HFFc6 (cell line): Measurements from ENCODE around the gene ASGR1. TPM values are rescaled to one million over a fixed set of nuclear protein-coding genes. Genes with fewer than 3 reads are reported as not detected.

ENCODE experiments used
- DNase-seq: peaks from one replicate; pipeline ENCODE4 v3.0.0-alpha.2; 2018
- H3K27ac Mint-ChIP-seq: 2 replicates; pipeline ENCODE4 v1.8.0; 2020; ENCODE audit warnings: mild to moderate bottlenecking, mixed read lengths
- H3K27me3 Mint-ChIP-seq: 2 replicates; pipeline ENCODE4 v1.8.0; 2021; ENCODE audit warnings: mild to moderate bottlenecking, moderate library complexity, mixed read lengths; ENCODE audit not compliant: insufficient read depth
- H3K36me3 Mint-ChIP-seq: 2 replicates; pipeline ENCODE4 v1.8.0; 2021; ENCODE audit warnings: low read depth, mixed read lengths
- H3K4me1 Mint-ChIP-seq: 2 replicates; pipeline ENCODE4 v1.8.0; 2020; ENCODE audit warnings: low read depth, mixed read lengths
- H3K4me3 Mint-ChIP-seq: 2 replicates; pipeline ENCODE4 v1.8.0; 2020; ENCODE audit warnings: mild to moderate bottlenecking, moderate library complexity, mixed read lengths
- H3K9me3 Mint-ChIP-seq: 2 replicates; pipeline ENCODE4 v1.8.0; 2020; ENCODE audit warnings: mild to moderate bottlenecking, mixed read lengths
- CTCF ChIP-seq: fragments of 200-600 bp; sonication (generic); IDR thresholded peaks from 2 replicates; pipeline ENCODE4 v1.5.0; 2021; ENCODE audit warnings: antibody characterized with exemption, mild to moderate bottlenecking
- total RNA-seq, 6 experiments: library from RNA; stranded (reverse); fragmentation: NEBNext Ultra II Directional; extraction: Animal tissue kit (Norgen Biotek cat#: 25700); gene quantifications; 2 replicates in 1 of 6; 3 replicates in 5 of 6; pipeline ENCODE4 v1.2.3, GENCODE V29; 2021

The ASGR1 gene
- total RNA-seq, 6 experiments from 2014 or later = 0.71 to 1.4 (median 0.83) TPM

- peaks cover 83% of the 10 kb centered on the region for H3K4me1 Mint-ChIP-seq
- peak overlapping the region; percentile 88 for H3K4me3 Mint-ChIP-seq
- H3K27me3 Mint-ChIP-seq = peaks cover 33% of the 10 kb centered on the region
- H3K27ac Mint-ChIP-seq = peak overlapping the region; percentile 92
- no peak for TF ChIP-seq CTCF
- H3K9me3 Mint-ChIP-seq = no peaks in the 10 kb centered on the region
- peaks cover 22% of the 10 kb centered on the region for H3K36me3 Mint-ChIP-seq
- no peak for DNase-seq
Observed at GRCh38 chr17:7218166-7218565, 39.0 kb upstream of the ASGR1 start.

GRCh38 chr17:7217113-7217987 is 38.2 kb upstream of the ASGR1 start:
- Mint-ChIP-seq H3K36me3 (peaks cover 23% of the 10 kb centered on the region), H3K9me3 (no peaks in the 10 kb centered on the region), H3K4me3 (peak overlapping the region; percentile 88), H3K4me1 (peaks cover 84% of the 10 kb centered on the region), H3K27ac (peak overlapping the region; percentile 96), H3K27me3 (peaks cover 33% of the 10 kb centered on the region)
- no peak for TF ChIP-seq CTCF
- no peak for DNase-seq

GRCh38 chr17:7216242-7217112 is 37.3 kb upstream of the ASGR1 start:
- Mint-ChIP-seq H3K27me3 (peaks cover 24% of the 10 kb centered on the region), H3K9me3 (no peaks in the 10 kb centered on the region), H3K4me1 (peaks cover 83% of the 10 kb centered on the region), H3K4me3 (peak overlapping the region; percentile 88), H3K36me3 (peaks cover 21% of the 10 kb centered on the region), H3K27ac (peak overlapping the region; percentile 96)
- TF ChIP-seq CTCF = no peak; the same call in 1 of the 2 replicates
- no peak for DNase-seq

GRCh38 chr17:7215652-7216180 is 36.5 kb upstream of the ASGR1 start:
- Mint-ChIP-seq H3K4me3 (peak overlapping the region; percentile 88), H3K4me1 (peaks cover 75% of the 10 kb centered on the region), H3K9me3 (no peaks in the 10 kb centered on the region), H3K27ac (peak overlapping the region; percentile 96), H3K27me3 (peaks cover 22% of the 10 kb centered on the region), H3K36me3 (peaks cover 13% of the 10 kb centered on the region)
- DNase-seq = no peak
- no peak for TF ChIP-seq CTCF

DNA sequence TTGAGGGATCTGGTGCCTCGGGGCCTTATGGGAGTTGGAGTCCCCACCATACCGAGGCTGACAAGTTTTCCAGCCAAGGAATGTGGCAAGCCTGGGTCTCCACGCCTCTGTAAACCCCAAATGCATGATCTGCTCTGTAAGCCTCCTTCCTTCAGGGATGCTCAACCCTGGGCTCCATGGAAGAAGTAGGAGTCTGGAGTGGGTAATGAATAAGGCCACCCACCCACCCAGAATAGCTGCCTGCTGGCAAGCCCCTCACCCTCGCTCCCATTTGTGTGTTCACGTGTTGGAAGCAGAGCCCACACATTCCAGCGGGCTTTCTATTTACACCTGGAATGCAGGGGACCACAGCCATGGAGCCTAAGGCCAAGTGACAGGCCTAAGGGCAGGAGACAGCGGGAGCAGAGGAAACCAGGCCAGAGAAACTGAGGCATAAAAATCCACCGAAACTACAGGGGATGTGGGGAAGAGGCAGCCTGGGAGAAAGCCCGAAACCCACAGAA is 36.0 kb upstream of the ASGR1 start:
- Mint-ChIP-seq H3K36me3 (peaks cover 8% of the 10 kb centered on the region), H3K9me3 (no peaks in the 10 kb centered on the region), H3K4me1 (peaks cover 75% of the 10 kb centered on the region), H3K27ac (peak overlapping the region; percentile 96), H3K4me3 (peak overlapping the region; percentile 88), H3K27me3 (peaks cover 17% of the 10 kb centered on the region)
- no peak; the same call in 1 of the 2 replicates for TF ChIP-seq CTCF
- DNase-seq = no peak
